WTC11 (cell line): ENCODE data around the gene RIMS4. TPM values are rescaled to one million over a fixed set of nuclear protein-coding genes. Genes with fewer than 3 reads are reported as not detected.

ENCODE experiments used
- ATAC-seq: fragments of 200-7000 bp; cut with Tn5 transposase; 2 replicates; pipeline ENCODE4 v1.10.0; 2021; ENCODE audit warnings: mild to moderate bottlenecking, moderate library complexity
- CTCF ChIA-PET: fragments of 300-600 bp; sonication (Branson Sonifier 250); formaldehyde crosslinking; loops from one replicate; lab custom pipeline; 2021; ENCODE audit warnings: antibody characterized with exemption; lab: Charles Lee
- POLR2A ChIA-PET: fragments of 350-600 bp; sonication (Branson Sonifier 250); formaldehyde crosslinking; loops from one replicate; lab custom pipeline; 2021; ENCODE audit warnings: antibody characterized with exemption; lab: Charles Lee
- DNase-seq: peaks from one replicate; pipeline ENCODE4 v3.0.0; 2021; ENCODE audit warnings: low spot score
- H3K27ac Mint-ChIP-seq: 2 replicates; pipeline ENCODE4 v1.8.0; 2021; ENCODE audit warnings: mixed read lengths
- H3K27me3 Mint-ChIP-seq: 2 replicates; pipeline ENCODE4 v1.8.0; 2021; ENCODE audit warnings: low read depth, mild to moderate bottlenecking, moderate library complexity, mixed read lengths
- H3K36me3 Mint-ChIP-seq: 2 replicates; pipeline ENCODE4 v1.8.0; 2021; ENCODE audit warnings: mixed read lengths
- H3K4me1 Mint-ChIP-seq: 2 replicates; pipeline ENCODE4 v1.8.0; 2022; ENCODE audit warnings: mixed read lengths
- H3K4me3 Mint-ChIP-seq: 2 replicates; pipeline ENCODE4 v1.8.0; 2021; ENCODE audit warnings: mild to moderate bottlenecking, moderate library complexity, mixed read lengths
- H3K9me3 Mint-ChIP-seq: 2 replicates; pipeline ENCODE4 v1.8.0; 2021; ENCODE audit warnings: mixed read lengths
- CBFB ChIP-seq: sonication (generic); formaldehyde crosslinking; IDR thresholded peaks from 2 replicates; pipeline ENCODE4 v1.8.1; 2022; ENCODE audit warnings: mild to moderate bottlenecking, low read depth, missing genetic modification reagents
- CDX4 ChIP-seq: fragments of 250-450 bp; sonication (Bioruptor Pico); IDR thresholded peaks from 2 replicates; pipeline ENCODE4 v1.9.0; 2021; ENCODE audit warnings: moderate library complexity, mild to moderate bottlenecking, inconsistent platforms, borderline replicate concordance
- CREB1 ChIP-seq: sonication (generic); formaldehyde crosslinking; IDR thresholded peaks from 2 replicates; pipeline ENCODE4 v1.8.0; 2023; ENCODE audit warnings: mild to moderate bottlenecking, missing genetic modification reagents
- CTCF ChIP-seq: fragments of 200-600 bp; IDR thresholded peaks from 2 replicates; pipeline ENCODE4 v1.8.0; 2022; ENCODE audit warnings: antibody characterized with exemption
- FOXJ3 ChIP-seq: sonication (generic); formaldehyde crosslinking; IDR thresholded peaks from 2 replicates; pipeline ENCODE4 v1.9.0; 2021; ENCODE audit warnings: missing genetic modification reagents, mild to moderate bottlenecking, borderline replicate concordance
- GRHL2 ChIP-seq: fragments of 250-450 bp; sonication (Bioruptor Pico); IDR thresholded peaks from 2 replicates; pipeline ENCODE4 v1.8.0; 2022; ENCODE audit warnings: mild to moderate bottlenecking, moderate library complexity; ENCODE audit not compliant: insufficient replicate concordance, severe bottlenecking
- MAX ChIP-seq: sonication (generic); formaldehyde crosslinking; IDR thresholded peaks from 2 replicates; pipeline ENCODE4 v1.8.0; 2022; ENCODE audit warnings: mild to moderate bottlenecking, missing genetic modification reagents
- MLX ChIP-seq: sonication (generic); formaldehyde crosslinking; IDR thresholded peaks from 2 replicates; pipeline ENCODE4 v1.8.1; 2023; ENCODE audit warnings: mild to moderate bottlenecking, missing genetic modification reagents, moderate library complexity
- MYBL2 ChIP-seq: sonication (generic); formaldehyde crosslinking; IDR thresholded peaks from 2 replicates; pipeline ENCODE4 v1.8.1; 2023; ENCODE audit warnings: mild to moderate bottlenecking, moderate library complexity, missing genetic modification reagents
- NFE2L1 ChIP-seq: sonication (generic); formaldehyde crosslinking; IDR thresholded peaks from 2 replicates; pipeline ENCODE4 v1.8.1; 2023; ENCODE audit warnings: missing genetic modification reagents
- NFYB ChIP-seq: sonication (generic); formaldehyde crosslinking; conservative IDR thresholded peaks from 2 replicates; pipeline ENCODE4 v1.8.0; 2022; ENCODE audit warnings: low read depth, missing genetic modification reagents
- OVOL2 ChIP-seq: fragments of 250-450 bp; sonication (Bioruptor Pico); IDR thresholded peaks from 2 replicates; pipeline ENCODE4 v1.9.0; 2021; ENCODE audit warnings: mild to moderate bottlenecking, borderline replicate concordance
- PRRX2 ChIP-seq: fragments of 250-450 bp; sonication (Bioruptor Pico); IDR thresholded peaks from 2 replicates; pipeline ENCODE4 v1.8.0; 2021; ENCODE audit warnings: mild to moderate bottlenecking
- SMAD3 ChIP-seq: sonication (generic); formaldehyde crosslinking; IDR thresholded peaks from 2 replicates; pipeline ENCODE4 v1.8.0; 2022; ENCODE audit warnings: missing genetic modification reagents, mild to moderate bottlenecking, borderline replicate concordance
- TP53 ChIP-seq: sonication (generic); formaldehyde crosslinking; IDR thresholded peaks from 2 replicates; pipeline ENCODE4 v1.8.1; 2023; ENCODE audit warnings: mild to moderate bottlenecking, missing genetic modification reagents
- USF1 ChIP-seq: sonication (generic); formaldehyde crosslinking; IDR thresholded peaks from 2 replicates; pipeline ENCODE4 v1.8.0; 2022; ENCODE audit warnings: mild to moderate bottlenecking, missing genetic modification reagents
- ZBTB21 ChIP-seq: sonication (generic); formaldehyde crosslinking; IDR thresholded peaks from 2 replicates; pipeline ENCODE4 v1.8.1; 2023; ENCODE audit warnings: mild to moderate bottlenecking, missing genetic modification reagents, borderline replicate concordance
- ZNF425 ChIP-seq: fragments of 250-450 bp; sonication (Bioruptor Pico); conservative IDR thresholded peaks from 2 replicates; pipeline ENCODE4 v1.9.0; 2021; ENCODE audit warnings: mild to moderate bottlenecking
- total RNA-seq: library from RNA; stranded (reverse); gene quantifications from 3 replicates; pipeline ENCODE4 v1.2.3, GENCODE V29; 2021

RIMS4 gene
- total RNA-seq, 1 experiment from 2014 or later = 24.8 TPM

GRCh38 chr20:44717986-44718385 is 92.4 kb downstream of the RIMS4 start:
- H3K27me3 Mint-ChIP-seq = no peaks in the 10 kb centered on the region
- DNase-seq (peak; percentile 68), ATAC-seq (peak; percentile 86)
- ChIA-PET CTCF (interaction anchor here (0.7 to 3.8 kb wide), 13 partner anchors 12 to 242 kb away, joined by 3 to 26 read pairs (median 5); partner anchors contain the start of gene TOMM34), POLR2A (interaction anchor here (0.6 to 1.1 kb wide), 2 partner anchors 67 to 167 kb away, joined by 3 read pairs; partner anchors contain the start of gene YWHAB)
- TF ChIP-seq CREB1 (CRISPR knock-in tag) = no peak
- TF ChIP-seq CTCF = 0 out of 2 replicates have a peak, but pooled peaks have one; percentile 22
- H3K4me1 Mint-ChIP-seq = no peaks in the 10 kb centered on the region
- H3K9me3 Mint-ChIP-seq = no peaks in the 10 kb centered on the region
- no peak overlapping the region for H3K27ac Mint-ChIP-seq
- H3K36me3 Mint-ChIP-seq = no peaks in the 10 kb centered on the region
- no peak overlapping the region for H3K4me3 Mint-ChIP-seq

- CTCF ChIA-PET = interaction anchor here (1.2 to 3.8 kb wide), 3 partner anchors 15 to 32 kb away, joined by 8 to 26 read pairs (median 24); no protein-coding TSS in a partner anchor
- Mint-ChIP-seq H3K27ac (no peak overlapping the region), H3K27me3 (no peaks in the 10 kb centered on the region), H3K36me3 (no peaks in the 10 kb centered on the region), H3K4me1 (no peaks in the 10 kb centered on the region)
- ATAC-seq (no peak), DNase-seq (no peak)
- POLR2A ChIA-PET = no interaction called here
- TF ChIP-seq MAX (no peak), PRRX2 (CRISPR knock-in tag) (no peak), MYBL2 (CRISPR knock-in tag) (no peak), ZBTB21 (CRISPR knock-in tag) (no peak), CBFB (CRISPR knock-in tag) (no peak), CDX4 (CRISPR knock-in tag) (no peak), USF1 (CRISPR knock-in tag) (no peak), GRHL2 (CRISPR knock-in tag) (no peak), MLX (CRISPR knock-in tag) (no peak)
- TF ChIP-seq, all 79 proteins: peak for 0
- Mint-ChIP-seq H3K4me3 (no peak overlapping the region), H3K9me3 (no peaks in the 10 kb centered on the region)
Measured at GRCh38 chr20:44716309-44717106, 93.8 kb downstream of the RIMS4 start.

- POLR2A ChIA-PET = no interaction called here
- DNase-seq = no peak
- no peaks in the 10 kb centered on the region for H3K9me3 Mint-ChIP-seq
- TF ChIP-seq TP53 = no peak
- TF ChIP-seq ZBTB21 (CRISPR knock-in tag) = no peak
- no peak for TF ChIP-seq NFYB (CRISPR knock-in tag)
- no peak for TF ChIP-seq CTCF
- no peak for TF ChIP-seq ZNF425
- no peak for TF ChIP-seq OVOL2 (CRISPR knock-in tag)
- no peak for TF ChIP-seq FOXJ3 (CRISPR knock-in tag)
- no peak for TF ChIP-seq NFE2L1
- no peak for TF ChIP-seq USF1 (CRISPR knock-in tag)
- no peak for TF ChIP-seq CREB1 (CRISPR knock-in tag)
- no peak for TF ChIP-seq PRRX2 (CRISPR knock-in tag)
- no peak for TF ChIP-seq SMAD3 (CRISPR knock-in tag)
- TF ChIP-seq, all 79 proteins: peak for 0
- Mint-ChIP-seq H3K4me1 (no peaks in the 10 kb centered on the region), H3K36me3 (no peaks in the 10 kb centered on the region), H3K27me3 (no peaks in the 10 kb centered on the region; the same call in 1 of the 2 replicates), H3K27ac (no peak overlapping the region; the same call in 1 of the 2 replicates), H3K4me3 (no peak overlapping the region)
- ATAC-seq = no peak
- CTCF ChIA-PET = interaction anchor here (1.3 to 3.8 kb wide), 2 partner anchors 8 to 31 kb away, joined by 6 to 26 read pairs; no protein-coding TSS in a partner anchor
Measured at GRCh38 chr20:44715499-44716308, 94.6 kb downstream of the RIMS4 start.
